SJSA1 (cell line): ENCODE data around the gene TMX4. TPM values are rescaled to one million over a fixed set of nuclear protein-coding genes. Genes with fewer than 3 reads are reported as not detected.
"Not testable (repeated sequence)": the region's sequence is repeated elsewhere in the genome, so short reads cannot be mapped to it uniquely, and the experiment has no call there.

ENCODE experiments used
- DNase-seq, 2 experiments: peaks; one replicate each; pipeline ENCODE4 v3.0.0-alpha.2; 2015 to 2020; ENCODE audit warnings: low spot score in 2 of 2, low read depth in 1 of 2
- H3K27ac ChIP-seq: fragments of 250-450 bp; sonication (Bioruptor Pico); 2 replicates; pipeline ENCODE4 v1.5.1; 2020; ENCODE audit warnings: mild to moderate bottlenecking, moderate library complexity
- H3K27me3 ChIP-seq: fragments of 250-450 bp; sonication (Bioruptor Pico); replicated peaks from 2 replicates; pipeline ENCODE4 v1.5.1; 2020; ENCODE audit warnings: mild to moderate bottlenecking, moderate library complexity
- H3K36me3 ChIP-seq: fragments of 250-450 bp; sonication (Bioruptor Pico); 2 replicates; pipeline ENCODE4 v1.5.1; 2020; ENCODE audit warnings: mild to moderate bottlenecking
- H3K4me1 ChIP-seq: fragments of 250-450 bp; sonication (Bioruptor Pico); replicated peaks from 2 replicates; pipeline ENCODE4 v1.6.1; 2021; ENCODE audit warnings: mild to moderate bottlenecking
- H3K4me3 ChIP-seq: fragments of 250-450 bp; sonication (Bioruptor Pico); 2 replicates; pipeline ENCODE4 v1.5.1; 2020; ENCODE audit warnings: mild to moderate bottlenecking
- H3K9me3 ChIP-seq: fragments of 250-450 bp; sonication (Bioruptor Pico); replicated peaks from 2 replicates; pipeline ENCODE4 v1.5.1; 2020; ENCODE audit warnings: mild to moderate bottlenecking
- total RNA-seq: library from RNA; depleted of rRNA; stranded (reverse); fragments of >200 nt; shearing (Covaris generic); gene quantifications from 2 replicates; pipeline ENCODE4 v1.2.3, GENCODE V29; 2014

Gene TMX4
- total RNA-seq, 1 experiment from 2014 or later, result 18.9 TPM

GRCh38 chr20:7974785-7975435, 44.7 kb downstream of the TMX4 start:
- Histone ChIP-seq H3K27ac (no peak overlapping the region), H3K27me3 (no peaks in the 10 kb centered on the region), H3K9me3 (no peaks in the 10 kb centered on the region), H3K4me1 (no peaks in the 10 kb centered on the region), H3K36me3 (no peaks in the 10 kb centered on the region), H3K4me3 (no peak overlapping the region)
- DNase-seq, result no peak

- no peak overlapping the region for H3K27ac ChIP-seq
- H3K4me1 ChIP-seq, result no peaks in the 10 kb centered on the region
- H3K4me3 ChIP-seq, result no peak overlapping the region
- H3K9me3 ChIP-seq, result no peaks in the 10 kb centered on the region
- no peaks in the 10 kb centered on the region for H3K27me3 ChIP-seq
- no peaks in the 10 kb centered on the region for H3K36me3 ChIP-seq
- DNase-seq, result no peak
Measured at GRCh38 chr20:7971536-7972280, 47.9 kb downstream of the TMX4 start.

- Histone ChIP-seq H3K9me3 (no peaks in the 10 kb centered on the region), H3K4me3 (no peak overlapping the region), H3K27ac (no peak overlapping the region)
Measured at GRCh38 chr20:7967199-7967844, 52.2 kb downstream of the TMX4 start.

GRCh38 chr20:7966176-7966575, 53.4 kb downstream of the TMX4 start:
- no peaks in the 10 kb centered on the region for H3K4me1 ChIP-seq
- H3K4me3 ChIP-seq, result no peak overlapping the region
- H3K27me3 ChIP-seq, result no peaks in the 10 kb centered on the region
- no peak for DNase-seq
- no peaks in the 10 kb centered on the region for H3K36me3 ChIP-seq
- no peaks in the 10 kb centered on the region for H3K9me3 ChIP-seq
- no peak overlapping the region for H3K27ac ChIP-seq

More at GRCh38 chr20:7967199-7967844, 52.2 kb downstream of the TMX4 start:
- Histone ChIP-seq H3K36me3 (no peaks in the 10 kb centered on the region), H3K27me3 (no peaks in the 10 kb centered on the region), H3K4me1 (no peaks in the 10 kb centered on the region)
- no peak for DNase-seq

- no peaks in the 10 kb centered on the region for H3K36me3 ChIP-seq
- no peak overlapping the region for H3K27ac ChIP-seq
- no peaks in the 10 kb centered on the region for H3K27me3 ChIP-seq
- H3K4me3 ChIP-seq, result no peak overlapping the region
- H3K9me3 ChIP-seq, result no peaks in the 10 kb centered on the region
- DNase-seq, result no peak
- H3K4me1 ChIP-seq, result no peaks in the 10 kb centered on the region
Measured at GRCh38 chr20:7959484-7959883, 60.1 kb downstream of the TMX4 start.

GRCh38 chr20:7956561-7956960, 63.0 kb downstream of the TMX4 start:
- DNase-seq, H3K27me3 ChIP-seq, H3K4me3 ChIP-seq, H3K27ac ChIP-seq, H3K36me3 ChIP-seq, H3K4me1 ChIP-seq, H3K9me3 ChIP-seq: not testable (repeated sequence)

- DNase-seq, result no peak
Measured at GRCh38 chr20:7950387-7950786, 69.2 kb downstream of the TMX4 start.

GRCh38 chr20:7943891-7944290, 75.7 kb downstream of the TMX4 start:
- Histone ChIP-seq H3K36me3 (no peaks in the 10 kb centered on the region), H3K27me3 (no peaks in the 10 kb centered on the region), H3K4me3 (no peak overlapping the region), H3K4me1 (no peaks in the 10 kb centered on the region), H3K27ac (no peak overlapping the region), H3K9me3 (no peaks in the 10 kb centered on the region; the same call in 1 of the 2 replicates)
- no peak for DNase-seq

More at GRCh38 chr20:7950387-7950786, 69.2 kb downstream of the TMX4 start:
- no peaks in the 10 kb centered on the region; the same call in 1 of the 2 replicates for H3K9me3 ChIP-seq
- H3K27ac ChIP-seq, result no peak overlapping the region
- H3K4me3 ChIP-seq, result no peak overlapping the region
- H3K36me3 ChIP-seq, result no peaks in the 10 kb centered on the region
- H3K27me3 ChIP-seq, result no peaks in the 10 kb centered on the region
- H3K4me1 ChIP-seq, result no peaks in the 10 kb centered on the region

- Histone ChIP-seq H3K4me3 (no peak within 1 kb of the TSS), H3K27ac (no peak within 1 kb of the TSS), H3K9me3 (no peaks in the 10 kb centered on the region), H3K4me1 (no peaks in the 10 kb centered on the region), H3K36me3 (no peaks in the 10 kb centered on the region), H3K27me3 (no peaks in the 10 kb centered on the region)
- no peak for DNase-seq
Measured at GRCh38 chr20:7940341-7940740, 79.2 kb downstream of the TMX4 start, which contains the start of gene HAO1. Gene HAO1, minus strand, starts transcription at chr20:7940458. Its CDS starts 36 bp downstream, at chr20:7940422.

- Histone ChIP-seq H3K4me1 (no peaks in the 10 kb centered on the region), H3K4me3 (no peak overlapping the region), H3K27ac (no peak overlapping the region), H3K9me3 (no peaks in the 10 kb centered on the region), H3K27me3 (no peaks in the 10 kb centered on the region), H3K36me3 (no peaks in the 10 kb centered on the region)
- no peak for DNase-seq
Measured at GRCh38 chr20:7939663-7940062, 79.9 kb downstream of the TMX4 start.

GRCh38 chr20:7938058-7938457, 81.5 kb downstream of the TMX4 start:
- H3K4me3 ChIP-seq, result no peak overlapping the region
- H3K36me3 ChIP-seq, result no peaks in the 10 kb centered on the region
- DNase-seq, result no peak
- no peaks in the 10 kb centered on the region for H3K4me1 ChIP-seq
- no peak overlapping the region for H3K27ac ChIP-seq
- H3K9me3 ChIP-seq, result no peaks in the 10 kb centered on the region
- no peaks in the 10 kb centered on the region for H3K27me3 ChIP-seq

- no peaks in the 10 kb centered on the region for H3K27me3 ChIP-seq
- no peaks in the 10 kb centered on the region for H3K4me1 ChIP-seq
- H3K9me3 ChIP-seq, result no peaks in the 10 kb centered on the region
- no peaks in the 10 kb centered on the region for H3K36me3 ChIP-seq
- no peak overlapping the region for H3K4me3 ChIP-seq
- H3K27ac ChIP-seq, result no peak overlapping the region
- no peak for DNase-seq
Measured at GRCh38 chr20:7937328-7937727, 82.2 kb downstream of the TMX4 start.

- Histone ChIP-seq H3K27me3 (no peaks in the 10 kb centered on the region), H3K27ac (no peak overlapping the region), H3K4me1 (no peaks in the 10 kb centered on the region), H3K9me3 (no peaks in the 10 kb centered on the region), H3K36me3 (no peaks in the 10 kb centered on the region), H3K4me3 (no peak overlapping the region)
- DNase-seq, result no peak
Measured at GRCh38 chr20:7935027-7935551, 84.5 kb downstream of the TMX4 start.

GRCh38 chr20:7933346-7933745, 86.2 kb downstream of the TMX4 start:
- no peaks in the 10 kb centered on the region for H3K4me1 ChIP-seq
- H3K9me3 ChIP-seq, result no peaks in the 10 kb centered on the region
- no peaks in the 10 kb centered on the region for H3K36me3 ChIP-seq
- no peak overlapping the region for H3K27ac ChIP-seq
- H3K4me3 ChIP-seq, result no peak overlapping the region
- H3K27me3 ChIP-seq, result no peaks in the 10 kb centered on the region
- DNase-seq, result no peak
